ENCODE data around the gene SLC7A8.
A peak's percentile ranks its signal among the peaks of the same experiment; 100 is the strongest.

SLC7A8 gene

GRCh38 chr14:23175823-23176222 is 7.6 kb downstream of the SLC7A8 start (continued):
- no peak for TF ChIP-seq ZNF48 (tag by site-specific recombination; IDR thresholded peaks at IDR 0.05)

- no peak overlapping the region for H3K27ac ChIP-seq (ENCODE audit: extremely low read depth, low read depth, low read length)
- POLR2A ChIA-PET: no interaction called here
- CTCF ChIA-PET: interaction anchor here (0.6 to 10.0 kb wide), 6 partner anchors 9 to 363 kb away, joined by 3 to 68 read pairs (median 3); partner anchors contain the start of genes CEBPE and SLC7A8
- no peaks in the 10 kb centered on the region for H3K9me3 ChIP-seq (ENCODE audit: control insufficient read depth, insufficient read depth, low read depth, low read length)
- peaks cover 23% of the 10 kb centered on the region for H3K4me1 ChIP-seq (ENCODE audit: control insufficient read depth, insufficient read depth, low read length)
- no peaks in the 10 kb centered on the region for H3K36me3 ChIP-seq (ENCODE audit: control insufficient read depth in 2 of 2, insufficient read depth in 1 of 2, low read length in 2 of 2)
- H3K4me3 ChIP-seq (ENCODE audit: low read depth, low read length): no peak overlapping the region
- TF ChIP-seq ZBTB26 (tag by site-specific recombination; optimal IDR thresholded peaks at IDR 0.05): no peak
- TF ChIP-seq ZSCAN4 (tag by site-specific recombination; IDR thresholded peaks at IDR 0.05): no peak
- TF ChIP-seq ZBTB10 (tag by site-specific recombination; IDR thresholded peaks at IDR 0.05): no peak
- no peak for TF ChIP-seq ZNF354C (tag by site-specific recombination; IDR thresholded peaks at IDR 0.05; ENCODE audit: borderline replicate concordance, low read depth)
- no peak for TF ChIP-seq TSHZ1 (tag by site-specific recombination; IDR thresholded peaks at IDR 0.05; ENCODE audit: borderline replicate concordance)
- TF ChIP-seq FEZF1 (tag by site-specific recombination; IDR thresholded peaks at IDR 0.05): no peak
- TF ChIP-seq ZNF398 (tag by site-specific recombination; IDR thresholded peaks at IDR 0.05): no peak
- no peak for TF ChIP-seq ZNF561 (tag by site-specific recombination; IDR thresholded peaks at IDR 0.05; ENCODE audit: borderline replicate concordance)
- no peak for TF ChIP-seq HOXA7 (CRISPR knock-in tag; IDR thresholded peaks at IDR 0.05; ENCODE audit: borderline replicate concordance)
- no peak for TF ChIP-seq SALL2 (tag by site-specific recombination; IDR thresholded peaks at IDR 0.05; ENCODE audit: borderline replicate concordance)
- TF ChIP-seq PRDM6 (tag by site-specific recombination; IDR thresholded peaks at IDR 0.05): no peak
- no peak for TF ChIP-seq ZNF174 (tag by site-specific recombination; IDR thresholded peaks at IDR 0.05)
- peak; percentile 50 for TF ChIP-seq ATF2 (tag by site-specific recombination; IDR thresholded peaks at IDR 0.05; ENCODE audit: low read depth)
- peak; percentile 42; the same call in 1 of the 2 replicates for TF ChIP-seq PRDM10 (tag by site-specific recombination; IDR thresholded peaks at IDR 0.05)
These were observed 8.9 kb downstream of the SLC7A8 start for GRCh38 chr14:23174296-23175184.
